SK-N-MC (cell line): ENCODE results near the gene HOXA2.

ENCODE experiments used
- EZH2 ChIP-seq: fragments of 200-600 bp; sonication (generic); IDR thresholded peaks from one replicate; pipeline ENCODE4 v1.6.1; 2017; ENCODE audit warnings: antibody characterized with exemption
- POLR2AphosphoS5 ChIP-seq: IDR thresholded peaks from 2 replicates; pipeline ENCODE4 v1.6.1; 2012; ENCODE audit warnings: mild to moderate bottlenecking, low read depth, low read length, borderline replicate concordance

- TF ChIP-seq EZH2 (no peak), POLR2AphosphoS5 (no peak)
Measured at GRCh38 chr7:27140126-27140857, 37.8 kb upstream of the HOXA2 start.
